ENCODE measurements around the gene NAXE.
"Not testable (repeated sequence)": the region's sequence is repeated elsewhere in the genome, so short reads cannot be mapped to it uniquely, and the experiment has no call there.

The NAXE gene

DNA sequence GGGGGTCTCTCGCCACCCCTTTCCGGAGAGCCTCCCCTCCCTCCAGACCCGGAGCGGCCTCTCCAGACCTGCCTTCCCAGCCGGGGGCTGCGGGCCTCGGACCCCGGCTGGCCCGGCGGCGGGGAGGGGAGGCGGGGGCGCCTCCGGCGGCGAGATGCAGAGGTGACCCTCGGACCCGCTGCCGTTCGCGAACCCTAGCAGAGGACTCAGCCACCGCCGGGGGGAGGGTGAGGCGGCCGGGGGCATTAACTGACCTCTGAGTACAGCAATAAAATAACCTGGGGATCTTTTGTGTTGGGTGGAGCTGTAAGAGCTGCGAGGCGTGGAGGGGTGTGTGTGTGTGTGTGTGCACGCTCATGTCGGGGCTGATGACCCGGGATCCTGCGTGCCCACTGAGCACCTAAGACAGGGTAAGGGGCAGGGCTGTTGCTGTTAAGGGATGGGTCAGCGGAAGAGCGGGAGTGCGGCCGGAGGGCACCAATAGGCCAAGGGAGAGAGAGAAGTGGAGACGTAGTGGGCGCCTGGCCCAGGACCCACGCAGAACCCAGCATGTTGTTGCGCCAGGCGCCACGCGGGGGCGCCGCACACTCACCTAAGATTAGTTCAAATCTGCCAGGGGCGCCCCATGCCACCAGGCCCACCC lies 34.0 kb downstream of the NAXE start:
- DNase-seq = no peak

DNA sequence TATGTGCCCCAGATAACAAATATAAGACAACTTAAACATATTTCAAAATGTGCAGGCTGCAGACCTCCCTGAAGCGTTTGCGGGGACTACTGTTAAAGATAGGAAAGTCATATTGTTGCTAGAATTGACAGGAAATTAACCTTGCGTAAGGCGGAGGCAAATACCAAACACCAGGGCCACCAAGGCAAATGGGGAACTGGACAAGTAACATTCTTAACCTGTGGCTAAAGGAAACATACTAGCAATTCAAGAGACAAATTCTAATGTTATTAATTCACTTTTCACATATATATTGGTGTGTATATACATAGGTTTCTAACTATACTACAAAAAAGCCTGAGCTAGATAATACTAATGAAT lies 34.5 kb downstream of the NAXE start:
- no peak for DNase-seq

DNA sequence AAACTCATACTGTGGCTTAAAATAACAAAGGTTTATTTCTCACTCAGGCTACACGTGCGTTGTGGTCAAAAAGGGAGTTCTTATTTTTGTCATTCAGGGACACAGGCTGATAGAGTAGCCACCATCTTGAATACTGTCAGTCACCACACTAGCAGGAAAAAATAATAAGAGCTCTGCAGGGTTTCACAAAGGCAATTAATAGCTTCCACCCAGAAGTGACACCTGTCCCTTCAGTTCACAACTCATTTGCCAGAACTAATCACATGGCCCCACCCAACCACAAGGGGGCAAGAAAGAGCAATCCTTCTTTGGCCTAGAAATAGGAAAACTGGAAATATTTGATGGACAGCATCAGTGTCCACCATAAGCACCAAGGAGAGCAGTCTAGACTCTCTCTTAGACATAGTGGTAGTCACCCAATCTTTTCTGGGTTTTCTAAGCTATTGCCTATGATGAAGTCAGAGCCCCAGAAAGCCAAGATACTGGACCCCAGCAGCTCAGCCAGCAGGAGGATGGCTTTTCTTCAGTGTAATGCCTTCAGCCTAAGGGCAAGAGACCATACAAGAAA lies 35.8 kb downstream of the NAXE start:
- no peak for DNase-seq

DNA sequence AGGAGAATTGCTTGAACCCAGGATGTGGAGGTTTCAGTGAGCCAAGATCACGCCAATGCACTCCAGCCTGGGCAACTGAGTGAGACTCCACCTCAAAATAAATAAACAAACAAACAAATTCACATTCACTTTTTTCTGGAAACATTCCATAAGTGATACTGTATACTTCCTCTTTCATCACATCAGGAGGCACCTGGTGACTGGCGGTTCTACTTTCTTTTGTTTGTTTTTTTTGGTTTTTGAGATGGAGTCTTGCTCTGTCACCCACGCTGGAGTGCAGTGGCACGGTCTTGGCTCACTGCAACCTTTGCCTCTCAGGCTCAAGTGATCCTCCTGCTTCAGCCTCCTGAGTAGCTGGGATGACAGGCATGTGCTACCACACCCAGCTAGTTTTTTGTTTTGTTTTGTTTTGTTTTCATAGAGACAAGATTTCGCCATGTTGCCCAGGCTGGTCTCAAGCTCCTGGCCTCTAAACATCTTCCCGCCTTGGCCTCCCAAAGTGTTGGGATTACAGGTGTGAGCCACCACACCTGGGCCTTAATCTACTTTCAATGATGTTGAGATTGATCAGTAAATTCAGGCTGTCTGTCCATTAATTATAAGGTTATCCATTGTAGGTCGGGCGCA lies 38.4 kb downstream of the NAXE start:
- no peak for DNase-seq

DNA sequence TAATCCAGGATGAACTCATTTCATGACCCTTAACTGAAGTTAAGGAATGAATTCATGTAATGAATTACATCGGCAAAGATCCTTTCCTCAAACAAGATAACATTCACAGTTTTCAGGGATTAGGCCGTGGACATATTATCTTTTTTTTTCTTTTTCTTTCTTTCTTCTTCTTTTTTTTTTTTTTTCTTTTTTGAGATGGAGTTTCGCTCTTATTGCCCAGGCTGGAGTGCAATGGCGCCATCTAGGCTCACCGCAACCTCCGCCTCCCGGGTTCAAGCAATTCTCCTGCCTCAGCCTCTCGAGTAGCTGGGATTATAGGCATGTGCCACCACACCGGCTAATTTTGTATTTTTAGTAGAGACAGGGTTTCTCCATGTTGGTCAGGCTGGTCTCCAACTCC lies 39.6 kb downstream of the NAXE start:
- DNase-seq = not testable (repeated sequence)

DNA sequence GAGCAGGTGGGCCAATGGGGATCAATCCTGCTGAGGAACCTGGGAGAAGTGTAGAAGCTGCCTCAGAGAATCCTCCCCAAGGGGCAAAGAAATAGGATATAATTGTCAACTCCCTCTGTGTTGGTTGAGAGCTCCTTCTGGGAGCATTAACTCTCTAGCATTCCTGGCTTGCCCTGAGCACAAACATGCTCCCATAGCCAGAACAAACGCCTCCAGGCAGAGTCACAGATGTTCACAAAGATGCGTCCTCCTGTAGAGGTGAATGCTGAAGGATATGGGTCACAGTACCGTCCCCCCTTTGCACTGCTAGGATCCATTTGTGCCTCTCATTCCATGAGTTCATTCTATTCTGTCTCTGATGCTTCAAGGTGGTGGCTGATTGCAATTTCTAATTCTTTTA lies 40.8 kb downstream of the NAXE start:
- DNase-seq = no peak

DNA sequence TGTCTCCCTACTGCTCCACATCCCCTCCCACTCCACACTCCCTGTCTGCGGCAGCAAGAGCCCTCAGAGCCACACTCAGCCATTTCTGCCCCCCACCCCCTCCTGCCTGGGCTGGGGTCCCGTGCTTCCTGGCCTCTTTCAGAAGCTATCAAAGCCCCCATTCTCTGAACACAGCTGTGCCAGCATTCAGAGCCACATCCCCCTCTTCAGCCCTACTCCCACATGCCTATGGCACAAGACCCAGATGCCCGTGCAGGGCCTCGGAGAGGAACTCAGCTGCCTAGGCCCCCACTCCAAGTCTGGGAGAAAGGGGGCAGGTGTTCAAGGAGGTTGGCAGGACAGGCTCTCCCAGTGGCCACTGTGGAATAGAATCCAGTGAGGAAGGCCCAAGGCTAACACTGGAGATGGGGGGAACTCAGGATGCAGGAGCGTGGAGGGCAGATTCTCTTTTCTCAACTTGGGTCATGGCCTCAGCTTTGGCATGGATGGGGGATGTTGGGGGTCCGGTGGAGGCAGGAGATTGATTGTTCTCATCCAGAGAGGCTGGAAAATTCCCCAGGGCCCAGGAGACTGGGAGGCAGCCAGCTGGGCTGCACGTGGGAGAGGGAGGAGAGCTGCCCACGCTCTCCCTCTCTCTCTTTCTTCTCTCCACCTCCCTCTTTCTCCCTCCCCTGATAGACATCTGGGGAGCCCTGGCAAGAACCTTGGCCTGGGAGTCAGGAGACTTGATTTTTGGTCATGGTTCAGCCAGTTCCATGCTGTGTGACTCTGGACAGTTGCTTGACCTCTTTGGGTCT lies 46.8 kb downstream of the NAXE start:
- DNase-seq = no peak

DNA sequence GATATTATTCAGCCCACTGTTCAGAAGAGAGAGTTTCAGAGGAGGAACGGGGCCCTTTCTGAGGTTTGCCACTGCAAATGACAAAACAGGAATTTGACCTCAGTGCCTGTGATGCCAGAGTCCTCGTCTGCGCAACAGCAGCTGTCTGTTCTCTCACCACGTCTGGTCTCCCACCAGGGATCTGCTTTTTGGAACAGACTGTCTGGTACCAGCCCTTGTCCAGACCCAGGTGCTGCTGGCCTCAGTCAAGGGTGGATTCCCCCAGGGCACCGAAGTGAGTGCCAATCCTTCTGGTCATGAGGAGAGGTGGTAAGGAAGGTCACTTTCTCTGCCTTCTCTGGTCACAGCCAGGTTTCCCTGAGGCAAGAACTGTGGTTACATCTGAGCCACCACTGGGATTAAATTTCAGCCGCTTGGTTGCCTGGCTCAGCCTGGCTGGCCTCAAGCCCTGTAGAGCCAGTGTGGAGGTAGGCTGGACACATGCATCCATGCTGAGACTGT lies 48.1 kb downstream of the NAXE start:
- no peak for DNase-seq

DNA sequence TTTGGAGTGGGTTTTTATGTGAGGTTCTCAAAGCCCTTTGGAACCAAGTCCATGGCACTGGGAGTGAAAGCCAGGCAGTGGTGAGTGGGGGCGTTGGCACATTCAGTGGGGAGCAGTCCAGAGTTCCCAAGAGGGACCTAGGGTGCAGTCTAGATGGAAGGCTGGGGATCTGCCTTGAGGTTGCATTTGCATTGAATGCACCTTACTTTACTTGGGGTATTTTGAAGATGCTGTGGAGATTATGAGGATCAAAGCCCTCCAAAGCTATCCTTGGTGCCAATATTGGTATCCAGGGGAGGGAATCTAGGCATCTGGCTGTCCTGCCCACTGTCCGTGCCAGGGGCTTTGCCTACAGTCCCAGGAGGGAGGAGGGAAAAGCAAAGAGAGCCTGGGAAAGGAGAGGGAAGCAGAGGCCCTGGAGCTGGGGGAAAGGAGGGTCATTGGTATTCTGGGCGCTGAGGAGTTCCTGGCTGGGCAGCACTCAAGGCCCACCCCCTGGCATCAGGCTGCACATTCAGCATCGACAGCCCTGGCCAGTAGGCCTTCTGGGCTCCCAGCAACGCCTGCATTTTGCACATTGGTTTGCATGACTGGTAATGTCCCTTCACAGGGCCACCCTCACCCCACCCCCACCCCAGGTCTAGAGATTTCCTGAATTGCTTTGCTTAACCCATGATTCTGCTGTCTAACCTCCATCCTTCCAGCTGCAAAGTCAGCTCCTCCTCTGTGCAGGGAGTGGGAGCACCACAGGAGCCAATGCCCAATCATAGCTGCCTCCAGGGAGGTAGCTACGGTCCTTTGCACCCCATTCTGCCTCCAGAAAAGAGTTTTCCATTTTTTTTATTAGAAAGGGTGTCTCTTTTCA lies 49.5 kb downstream of the NAXE start:
- DNase-seq = no peak

DNA sequence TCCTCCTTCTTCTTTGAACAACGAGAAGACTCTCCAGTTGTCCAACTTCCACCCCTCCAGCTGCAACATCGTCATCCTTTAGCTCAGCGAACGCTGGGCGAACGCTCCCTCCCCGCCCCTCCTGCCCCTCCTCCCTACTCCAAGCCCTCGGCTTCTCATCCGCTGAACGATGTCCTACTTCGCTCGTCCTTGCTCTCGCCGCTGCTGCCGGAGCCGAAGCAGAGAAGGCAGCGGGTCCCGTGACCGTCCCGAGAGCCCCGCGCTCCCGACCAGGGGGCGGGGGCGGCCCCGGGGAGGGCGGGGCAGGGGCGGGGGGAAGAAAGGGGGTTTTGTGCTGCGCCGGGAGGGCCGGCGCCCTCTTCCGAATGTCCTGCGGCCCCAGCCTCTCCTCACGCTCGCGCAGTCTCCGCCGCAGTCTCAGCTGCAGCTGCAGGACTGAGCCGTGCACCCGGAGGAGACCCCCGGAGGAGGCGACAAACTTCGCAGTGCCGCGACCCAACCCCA lies 50.2 kb downstream of the NAXE start, which contains the start of gene BCAN:
Gene BCAN, plus strand, starts transcription at position 357 of the 504 bp plus-strand sequence. CDS start 3,938 bp downstream, outside the sequence.
- DNase-seq = peak; percentile 54

DNA sequence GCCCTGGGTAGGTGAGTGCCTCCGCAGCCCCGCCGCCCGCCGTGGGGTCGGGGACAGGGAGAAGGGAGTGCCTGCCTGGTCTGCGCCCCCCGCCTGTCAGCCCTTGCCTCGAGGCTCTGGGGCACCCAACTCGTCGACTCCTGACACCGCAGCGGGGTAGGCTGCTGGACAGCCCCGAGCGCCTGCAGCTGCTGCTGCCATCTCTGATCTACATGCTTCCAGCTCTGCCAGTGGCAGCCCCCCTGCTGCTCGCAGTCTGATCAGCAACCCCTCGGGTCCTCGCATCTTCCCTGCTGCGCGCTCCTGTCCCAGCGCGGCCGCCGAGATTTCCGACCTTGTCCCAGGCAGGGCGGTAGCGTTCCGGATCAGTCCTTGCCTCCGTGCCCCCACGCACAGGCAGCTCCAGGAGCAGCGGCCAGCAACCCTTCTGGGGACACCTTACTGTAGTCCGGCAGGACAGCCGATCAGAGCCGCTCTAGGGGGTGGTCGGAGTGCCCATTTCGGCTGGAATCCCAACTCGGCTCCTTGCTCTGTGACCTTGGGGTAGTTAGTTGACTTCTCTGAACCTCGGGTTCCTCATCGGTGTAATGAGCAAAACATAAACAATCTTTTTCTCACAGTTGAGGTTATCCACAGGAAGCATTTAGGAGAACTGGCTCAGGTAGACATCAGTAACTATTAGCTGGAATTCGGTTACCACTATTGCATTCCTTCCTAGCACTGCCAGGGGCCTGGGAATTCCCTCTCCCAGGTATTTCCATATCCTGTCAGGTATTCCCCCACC lies 50.9 kb downstream of the NAXE start:
- no peak for DNase-seq

DNA sequence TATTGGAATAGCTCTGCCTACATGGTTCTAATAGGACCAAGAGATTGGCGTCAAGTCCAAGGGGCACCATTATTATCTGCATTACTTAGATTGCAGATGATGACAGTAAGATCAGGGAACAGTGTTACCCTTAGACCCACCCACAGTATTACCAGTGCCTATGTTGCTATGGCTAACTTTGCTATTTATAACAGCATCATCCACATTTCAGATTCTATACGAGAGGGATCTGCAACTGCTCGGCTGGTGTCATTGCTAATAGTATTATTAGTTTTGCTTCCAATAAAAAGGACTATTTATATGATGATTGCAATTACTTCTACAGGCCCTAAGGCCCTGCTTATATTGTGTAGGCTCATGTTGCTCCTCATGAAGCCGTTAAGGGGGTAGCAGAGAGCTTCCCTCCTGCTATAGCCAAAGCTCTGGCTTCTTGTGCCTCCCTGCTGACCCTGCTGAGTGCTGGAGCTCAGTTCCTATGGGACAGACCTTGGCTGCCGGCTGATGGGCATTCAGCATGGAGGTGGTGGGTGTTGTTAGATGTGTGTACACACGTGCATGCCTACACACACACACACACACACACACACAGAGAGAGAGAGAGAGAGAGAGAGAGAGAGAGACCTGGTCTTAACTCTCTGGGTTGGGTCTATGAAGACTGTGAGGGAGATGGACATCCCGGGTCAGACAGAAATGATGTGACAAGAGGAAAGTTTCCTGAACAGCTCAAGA lies 51.6 kb downstream of the NAXE start:
- peak; percentile 20 for DNase-seq

DNA sequence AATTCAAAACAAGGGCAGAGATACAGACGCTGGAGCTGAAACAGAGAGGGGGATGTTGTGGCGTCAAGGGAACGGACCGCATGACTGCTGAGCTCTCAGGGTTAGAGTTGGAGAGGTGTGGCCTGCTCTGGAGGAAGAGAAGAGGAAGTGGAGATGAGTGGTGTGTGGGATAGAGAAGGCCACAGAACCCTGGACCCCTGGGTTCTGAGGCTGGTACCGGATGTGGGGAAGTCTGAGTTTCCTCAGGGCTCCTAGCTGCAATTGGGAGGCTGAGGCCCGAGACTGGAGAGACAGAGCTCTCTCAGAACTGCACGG lies 52.2 kb downstream of the NAXE start:
- no peak for DNase-seq

All from left hindlimb (tissue), 1 donor.